Measurements from ENCODE around the gene TRAPPC3L.

- TF ChIP-seq CTCF (IDR thresholded peaks at IDR 0.05 in 4 of 5, conservative IDR thresholded peaks at IDR 0.05 in 1 of 5) (no peak), POLR2A (IDR thresholded peaks at IDR 0.05) (no peak)
Observed at GRCh38 chr6:116491610-116492330, 53.7 kb downstream of the TRAPPC3L start.

Data from gastrocnemius medialis (tissue), 4 donors.